ENCODE measurements around the gene SOX30.

SOX30 gene

GRCh38 chr5:157658893-157659292 is 6.7 kb upstream of the SOX30 start:
- no peaks in the 10 kb centered on the region for H3K4me1 ChIP-seq (ENCODE audit: insufficient read depth, low read length)
- peaks cover 37% of the 10 kb centered on the region for H3K9me3 ChIP-seq (ENCODE audit: insufficient read depth, low read depth, low read length)
- H3K27me3 ChIP-seq (ENCODE audit: insufficient read depth, low read length), result no peaks in the 10 kb centered on the region
- H3K4me3 ChIP-seq (ENCODE audit: low read length), result no peak overlapping the region
- no peaks in the 10 kb centered on the region for H3K36me3 ChIP-seq (ENCODE audit: insufficient read depth, low read length)
- H3K9ac ChIP-seq (ENCODE audit: low read depth, low read length), result no peak overlapping the region
- 88% methylated on average over 1 of the region's 1 CpG for WGBS
- no peak overlapping the region for H3K27ac ChIP-seq (ENCODE audit: low read depth, low read length)

DNA sequence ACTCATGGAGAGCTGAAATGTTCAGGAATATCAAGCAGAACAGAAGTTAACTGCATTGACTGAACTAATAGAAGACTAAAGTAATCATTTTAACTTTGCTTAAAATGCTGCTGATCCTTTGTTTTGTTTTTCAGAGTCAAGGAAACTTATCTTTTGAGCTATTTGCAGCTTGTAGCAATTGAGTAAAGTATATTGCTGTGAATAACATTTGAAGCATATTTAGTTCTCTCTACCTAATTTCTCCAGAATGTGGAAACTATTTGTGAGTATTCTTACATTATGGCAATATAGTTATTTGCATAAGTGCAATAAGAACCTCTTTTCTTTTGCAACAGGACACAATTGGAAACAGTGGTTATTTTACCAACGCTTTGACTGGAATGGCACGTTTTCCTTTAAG is 5.3 kb upstream of the SOX30 start:
- Histone ChIP-seq H3K9me3 (ENCODE audit: insufficient read depth, low read depth, low read length) (peaks cover 37% of the 10 kb centered on the region), H3K27me3 (ENCODE audit: insufficient read depth, low read length) (peaks cover 5% of the 10 kb centered on the region), H3K9ac (ENCODE audit: low read depth, low read length) (no peak overlapping the region), H3K4me3 (ENCODE audit: low read length) (no peak overlapping the region), H3K36me3 (ENCODE audit: insufficient read depth, low read length) (no peaks in the 10 kb centered on the region), H3K4me1 (ENCODE audit: insufficient read depth, low read length) (no peaks in the 10 kb centered on the region), H3K27ac (ENCODE audit: low read depth, low read length) (no peak overlapping the region)
- WGBS, result 83% methylated on average over 2 of the region's 2 CpGs

DNA sequence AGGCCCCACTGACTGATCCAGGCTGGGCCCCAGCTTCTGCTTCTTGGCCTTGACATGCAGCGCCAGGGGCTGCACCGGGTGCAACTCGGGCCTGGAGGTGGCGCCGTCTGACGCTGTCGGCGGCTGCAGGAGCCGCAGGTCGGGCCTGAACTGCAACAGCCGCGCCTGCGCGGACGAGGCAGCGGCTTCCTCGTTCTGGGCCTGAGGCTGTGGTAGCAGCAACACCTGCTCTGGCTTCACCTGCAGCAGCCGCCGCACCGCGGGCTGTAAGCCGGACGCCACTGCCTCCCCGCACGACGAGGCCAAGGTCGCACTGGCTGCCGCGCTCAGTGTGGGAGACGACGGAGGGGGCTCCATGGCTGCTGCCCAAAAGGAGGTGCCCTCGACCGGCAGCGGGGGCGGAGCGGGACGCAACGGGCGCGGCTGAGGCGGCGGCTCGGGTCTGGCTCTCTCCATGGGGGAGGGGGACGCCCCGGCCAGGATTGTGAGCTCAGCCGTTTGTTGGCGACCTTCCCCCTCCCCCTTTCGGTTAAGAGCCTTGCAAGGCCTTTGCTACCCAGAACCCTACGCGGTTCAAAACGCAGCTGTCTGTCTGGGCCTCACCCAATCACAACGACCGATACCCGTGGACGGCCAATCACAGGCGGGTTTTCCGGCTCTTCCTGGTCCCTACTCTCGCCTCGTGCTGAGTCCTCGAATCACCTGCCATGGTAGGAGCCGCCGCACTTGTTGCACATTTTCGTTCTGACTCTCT is 438 bp downstream of the SOX30 start:
- H3K27ac ChIP-seq (ENCODE audit: low read depth, low read length), result no peak overlapping the region
- 69% methylated on average over 63 of the region's 63 CpGs for WGBS
- H3K4me3 ChIP-seq (ENCODE audit: low read length), result peak overlapping the region; percentile 54
- H3K9me3 ChIP-seq (ENCODE audit: insufficient read depth, low read depth, low read length), result peaks cover 9% of the 10 kb centered on the region; the same call in 1 of the 2 replicates
- H3K36me3 ChIP-seq (ENCODE audit: insufficient read depth, low read length), result no peaks in the 10 kb centered on the region
- H3K9ac ChIP-seq (ENCODE audit: low read depth, low read length), result peak overlapping the region; percentile 49; the same call in 1 of the 2 replicates
- no peaks in the 10 kb centered on the region for H3K4me1 ChIP-seq (ENCODE audit: insufficient read depth, low read length)
- peaks cover 10% of the 10 kb centered on the region for H3K27me3 ChIP-seq (ENCODE audit: insufficient read depth, low read length)

DNA sequence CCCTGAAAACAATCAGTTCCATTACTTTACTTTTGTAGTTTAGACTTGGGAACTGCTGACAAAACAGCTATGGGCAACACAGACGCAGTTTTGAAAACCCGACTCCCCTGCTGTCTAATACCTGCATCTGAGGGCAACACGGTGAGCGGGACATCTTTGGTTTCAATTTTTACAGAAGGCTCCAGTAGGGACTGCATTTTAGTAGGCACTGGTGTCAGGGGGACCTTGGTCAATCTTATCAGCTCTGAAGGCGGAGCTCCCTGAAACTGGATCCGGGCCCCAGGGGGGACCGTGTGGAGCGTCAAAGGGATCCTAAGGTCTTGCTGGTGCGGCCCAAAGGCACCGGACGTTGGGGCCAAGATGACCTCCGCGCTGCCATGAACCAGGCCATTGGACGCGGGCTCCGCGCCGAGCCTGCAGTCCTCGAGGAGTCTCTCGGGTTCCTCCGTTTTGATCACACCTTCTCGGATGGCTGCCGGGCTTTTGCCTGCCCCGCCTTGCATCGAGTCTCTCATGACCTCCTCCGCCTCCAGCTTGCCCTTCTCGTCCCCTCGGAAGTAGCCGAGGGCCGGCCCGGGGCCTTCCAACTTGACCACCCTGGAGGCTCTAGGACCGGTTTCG is 1.1 kb downstream of the SOX30 start:
- H3K9me3 ChIP-seq (ENCODE audit: insufficient read depth, low read depth, low read length), result peaks cover 4% of the 10 kb centered on the region; the same call in 1 of the 2 replicates
- no peak overlapping the region for H3K27ac ChIP-seq (ENCODE audit: low read depth, low read length)
- peaks cover 10% of the 10 kb centered on the region for H3K27me3 ChIP-seq (ENCODE audit: insufficient read depth, low read length)
- H3K4me3 ChIP-seq (ENCODE audit: low read length), result peak overlapping the region; percentile 54; the same call in 1 of the 2 replicates
- no peaks in the 10 kb centered on the region for H3K4me1 ChIP-seq (ENCODE audit: insufficient read depth, low read length)
- no peaks in the 10 kb centered on the region for H3K36me3 ChIP-seq (ENCODE audit: insufficient read depth, low read length)
- WGBS, result 86% methylated on average over 33 of the region's 33 CpGs
- no peak overlapping the region for H3K9ac ChIP-seq (ENCODE audit: low read depth, low read length)

DNA sequence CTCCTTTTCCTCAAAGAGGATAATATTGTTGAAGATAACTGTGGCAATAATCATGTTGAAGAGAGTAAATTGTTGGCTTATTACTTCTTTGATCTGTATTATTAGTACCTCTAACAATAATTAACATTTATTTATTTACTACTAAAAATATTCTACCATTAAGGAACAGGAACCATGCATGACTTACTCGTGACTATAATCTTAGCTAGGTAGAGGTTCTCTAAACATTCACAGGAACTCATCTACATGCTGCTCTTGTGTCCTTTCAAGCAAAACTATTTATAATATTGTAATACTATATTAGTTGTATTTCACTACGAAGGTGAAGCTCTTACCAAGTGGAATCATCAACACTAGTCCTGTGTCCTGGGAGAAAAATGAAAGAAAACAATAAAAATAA is 3.1 kb downstream of the SOX30 start:
- 93% methylated on average over 2 of the region's 2 CpGs for WGBS
- Histone ChIP-seq H3K36me3 (ENCODE audit: insufficient read depth, low read length) (no peaks in the 10 kb centered on the region), H3K4me3 (ENCODE audit: low read length) (no peak overlapping the region), H3K27me3 (ENCODE audit: insufficient read depth, low read length) (peaks cover 10% of the 10 kb centered on the region), H3K27ac (ENCODE audit: low read depth, low read length) (no peak overlapping the region), H3K9ac (ENCODE audit: low read depth, low read length) (no peak overlapping the region), H3K9me3 (ENCODE audit: insufficient read depth, low read depth, low read length) (no peaks in the 10 kb centered on the region; the same call in 1 of the 2 replicates), H3K4me1 (ENCODE audit: insufficient read depth, low read length) (no peaks in the 10 kb centered on the region)

DNA sequence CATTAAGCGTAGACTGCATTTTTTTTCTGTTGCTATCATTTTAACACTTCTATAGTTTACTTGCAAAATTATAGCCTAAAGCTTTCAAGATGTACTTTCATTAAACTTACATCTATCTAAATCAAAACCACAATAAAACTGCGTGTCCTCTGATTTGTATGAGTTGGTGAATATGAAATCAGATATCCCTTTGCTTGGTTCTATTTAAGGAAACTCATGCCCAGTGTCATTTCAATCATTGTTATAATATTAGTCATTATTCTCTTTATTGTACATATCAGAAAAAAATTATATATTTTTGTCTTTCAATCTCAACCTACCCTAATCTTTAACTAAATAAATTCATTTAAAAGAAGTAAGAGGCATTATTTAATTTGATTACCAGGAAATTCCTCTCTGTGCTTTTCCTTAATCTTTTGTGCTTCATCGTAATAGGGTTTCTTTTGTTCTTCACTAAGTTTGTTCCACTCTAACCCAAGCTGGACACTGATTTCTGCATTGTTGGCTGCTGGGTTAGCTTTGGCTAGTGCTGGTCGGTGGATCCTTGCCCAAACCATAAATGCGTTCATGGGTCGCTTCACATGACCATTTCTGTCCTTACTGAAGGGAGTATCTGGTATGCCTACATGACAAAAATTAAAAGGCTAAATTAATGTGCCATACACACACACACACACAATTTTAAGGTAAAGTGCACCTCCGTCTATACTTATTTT is 3.8 kb downstream of the SOX30 start:
- peaks cover 10% of the 10 kb centered on the region for H3K27me3 ChIP-seq (ENCODE audit: insufficient read depth, low read length)
- no peak overlapping the region for H3K9ac ChIP-seq (ENCODE audit: low read depth, low read length)
- H3K4me1 ChIP-seq (ENCODE audit: insufficient read depth, low read length), result no peaks in the 10 kb centered on the region
- no peak overlapping the region for H3K27ac ChIP-seq (ENCODE audit: low read depth, low read length)
- WGBS, result 96% methylated on average over 6 of the region's 7 CpGs
- no peaks in the 10 kb centered on the region for H3K36me3 ChIP-seq (ENCODE audit: insufficient read depth, low read length)
- H3K9me3 ChIP-seq (ENCODE audit: insufficient read depth, low read depth, low read length), result no peaks in the 10 kb centered on the region; the same call in 1 of the 2 replicates
- H3K4me3 ChIP-seq (ENCODE audit: low read length), result no peak overlapping the region

DNA sequence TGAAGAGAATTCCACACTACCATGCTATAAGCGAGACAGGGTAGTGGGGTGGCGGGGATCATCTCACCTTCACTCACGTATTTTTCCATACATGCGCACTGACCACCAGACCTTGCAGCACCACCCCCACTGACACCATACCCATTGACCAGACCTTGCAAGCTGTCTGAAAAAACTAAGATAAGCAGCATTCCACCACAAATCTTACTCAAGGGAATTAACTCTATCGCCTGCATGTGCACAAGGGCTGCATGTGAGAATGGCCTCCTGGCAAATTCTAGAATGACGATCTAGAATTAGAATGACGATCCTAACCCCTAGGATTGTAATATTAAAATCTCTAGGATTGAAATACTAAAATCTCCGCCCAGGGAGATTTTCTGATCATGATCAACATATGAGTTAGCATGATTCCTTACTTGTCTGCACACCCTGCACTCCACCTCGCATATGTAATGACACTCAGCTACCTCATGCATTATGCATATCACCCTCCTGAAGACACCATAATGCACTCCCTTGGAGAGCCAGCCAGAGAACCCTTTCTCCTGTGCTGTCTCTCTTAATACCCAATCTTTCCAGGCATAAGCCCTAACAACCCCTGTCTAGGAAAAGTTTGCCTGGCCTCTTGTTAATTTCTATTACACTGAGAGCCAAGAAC is 11.7 kb downstream of the SOX30 start:
- Histone ChIP-seq H3K36me3 (ENCODE audit: insufficient read depth, low read length) (no peaks in the 10 kb centered on the region), H3K4me3 (ENCODE audit: low read length) (no peak overlapping the region), H3K4me1 (ENCODE audit: insufficient read depth, low read length) (0 out of 2 replicates have a peak, but pooled peaks cover 6% of the 10 kb centered on the region), H3K27ac (ENCODE audit: low read depth, low read length) (no peak overlapping the region), H3K9ac (ENCODE audit: low read depth, low read length) (no peak overlapping the region), H3K27me3 (ENCODE audit: insufficient read depth, low read length) (no peaks in the 10 kb centered on the region; the same call in 1 of the 2 replicates), H3K9me3 (ENCODE audit: insufficient read depth, low read depth, low read length) (no peaks in the 10 kb centered on the region)
- WGBS, result 87% methylated on average over 9 of the region's 9 CpGs

GRCh38 chr5:157630341-157630740 is 21.9 kb downstream of the SOX30 start:
- no peaks in the 10 kb centered on the region for H3K9me3 ChIP-seq (ENCODE audit: insufficient read depth, low read depth, low read length)
- no peak overlapping the region for H3K4me3 ChIP-seq (ENCODE audit: low read length)
- H3K4me1 ChIP-seq (ENCODE audit: insufficient read depth, low read length), result no peaks in the 10 kb centered on the region
- no peaks in the 10 kb centered on the region for H3K27me3 ChIP-seq (ENCODE audit: insufficient read depth, low read length)
- H3K36me3 ChIP-seq (ENCODE audit: insufficient read depth, low read length), result no peaks in the 10 kb centered on the region
- no peak overlapping the region for H3K9ac ChIP-seq (ENCODE audit: low read depth, low read length)
- WGBS, result 100% methylated on average over 2 of the region's 2 CpGs
- H3K27ac ChIP-seq (ENCODE audit: low read depth, low read length), result no peak overlapping the region

DNA sequence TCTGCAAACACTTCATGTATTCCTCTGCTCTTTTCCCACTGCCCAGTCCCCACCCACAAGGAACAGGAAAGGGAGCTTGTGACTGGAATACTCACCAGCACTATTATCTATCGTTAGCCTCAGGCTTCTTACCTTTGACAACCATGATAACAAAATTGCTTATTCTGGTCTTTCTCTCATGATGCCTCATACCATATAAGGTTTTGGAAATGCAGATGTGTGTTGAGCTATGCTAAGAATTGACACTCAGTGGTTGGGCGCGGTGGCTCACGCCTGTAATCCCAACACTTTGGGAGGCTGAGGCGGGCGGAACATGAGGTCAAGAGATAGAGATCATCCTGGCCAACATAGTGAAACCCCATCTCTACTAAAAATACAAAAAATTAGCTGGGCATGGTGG is 25.4 kb downstream of the SOX30 start:
- Histone ChIP-seq H3K36me3 (ENCODE audit: insufficient read depth, low read length) (no peaks in the 10 kb centered on the region), H3K9me3 (ENCODE audit: insufficient read depth, low read depth, low read length) (no peaks in the 10 kb centered on the region), H3K27me3 (ENCODE audit: insufficient read depth, low read length) (no peaks in the 10 kb centered on the region), H3K4me1 (ENCODE audit: insufficient read depth, low read length) (no peaks in the 10 kb centered on the region), H3K4me3 (ENCODE audit: low read length) (no peak overlapping the region), H3K9ac (ENCODE audit: low read depth, low read length) (no peak overlapping the region), H3K27ac (ENCODE audit: low read depth, low read length) (no peak overlapping the region)
- WGBS, result 95% methylated on average over 6 of the region's 6 CpGs

GRCh38 chr5:157624144-157624543 is 28.1 kb downstream of the SOX30 start:
- Histone ChIP-seq H3K27me3 (ENCODE audit: insufficient read depth, low read length) (no peaks in the 10 kb centered on the region), H3K4me3 (ENCODE audit: low read length) (no peak overlapping the region), H3K4me1 (ENCODE audit: insufficient read depth, low read length) (no peaks in the 10 kb centered on the region), H3K9me3 (ENCODE audit: insufficient read depth, low read depth, low read length) (no peaks in the 10 kb centered on the region), H3K9ac (ENCODE audit: low read depth, low read length) (no peak overlapping the region), H3K36me3 (ENCODE audit: insufficient read depth, low read length) (no peaks in the 10 kb centered on the region), H3K27ac (ENCODE audit: low read depth, low read length) (no peak overlapping the region)
- 46% methylated on average over 2 of the region's 2 CpGs for WGBS

GRCh38 chr5:157620776-157621175 is 31.5 kb downstream of the SOX30 start:
- H3K27ac ChIP-seq (ENCODE audit: low read depth, low read length), result no peak overlapping the region
- H3K4me1 ChIP-seq (ENCODE audit: insufficient read depth, low read length), result no peaks in the 10 kb centered on the region
- H3K4me3 ChIP-seq (ENCODE audit: low read length), result no peak overlapping the region
- no peaks in the 10 kb centered on the region for H3K9me3 ChIP-seq (ENCODE audit: insufficient read depth, low read depth, low read length)
- H3K9ac ChIP-seq (ENCODE audit: low read depth, low read length), result no peak overlapping the region
- no peaks in the 10 kb centered on the region for H3K36me3 ChIP-seq (ENCODE audit: insufficient read depth, low read length)
- no peaks in the 10 kb centered on the region for H3K27me3 ChIP-seq (ENCODE audit: insufficient read depth, low read length)
